ENCODE measurements around the gene CCDC80. TPM values are rescaled to one million over a fixed set of nuclear protein-coding genes. Genes with fewer than 3 reads are reported as not detected.

Gene CCDC80
- total RNA-seq, 2 experiments from 2014 or later = 0.59 to 0.63 TPM

- BruUV-seq (replicated peaks) = no TSS peak
- Histone ChIP-seq H3K79me2 (ENCODE audit: insufficient read depth, low read depth, low read length) (no peaks in the 10 kb centered on the region), H3K27ac (ENCODE audit: low read depth, low read length, poor library complexity, severe bottlenecking) (no peak overlapping the region), H3K9me3 (ENCODE audit: low read length) (no peaks in the 10 kb centered on the region), H3K4me1 (ENCODE audit: insufficient read depth, low read length, poor library complexity, severe bottlenecking) (peaks cover 5% of the 10 kb centered on the region), H3K4me2 (ENCODE audit: low read length) (peak overlapping the region; percentile 11; the same call in 1 of the 2 replicates), H2AFZ (ENCODE audit: low read length) (no peak overlapping the region), H4K20me1 (ENCODE audit: insufficient read depth, low read length) (no peaks in the 10 kb centered on the region), H3K4me3 (ENCODE audit: low read depth, low read length, poor library complexity, severe bottlenecking) (no peak overlapping the region), H3K9me2 (ENCODE audit: insufficient read depth, low read length) (no peaks in the 10 kb centered on the region), H3K36me3 (ENCODE audit: insufficient read depth, low read length) (no peaks in the 10 kb centered on the region)
- intact Hi-C loops (cut with micrococcal nuclease; ENCODE audit: unreplicated experiment) = no loop called here
- ChIA-PET CTCF (ENCODE audit: unreplicated experiment) (no interaction called here), POLR2A (interaction anchor here (0.7 to 1.6 kb wide), 5 partner anchors 8 to 69 kb away, joined by 4 to 6 read pairs (median 4); no protein-coding TSS in a partner anchor)
- DNase-seq (ENCODE audit: low spot score) = peak; percentile 19
- TF ChIP-seq EZH2phosphoT487 (IDR thresholded peaks at IDR 0.05; ENCODE audit: borderline replicate concordance, low read depth, low read length) (no peak), CTCF (conservative IDR thresholded peaks at IDR 0.05; ENCODE audit: low read length) (no peak)
Observed at GRCh38 chr3:112634786-112635541, 6.0 kb downstream of the CCDC80 start.

- intact Hi-C loops (cut with micrococcal nuclease; ENCODE audit: unreplicated experiment) = no loop called here
- Histone ChIP-seq H3K4me3 (ENCODE audit: low read depth, low read length, poor library complexity, severe bottlenecking) (no peak overlapping the region), H3K4me1 (ENCODE audit: insufficient read depth, low read length, poor library complexity, severe bottlenecking) (peaks cover 5% of the 10 kb centered on the region), H3K36me3 (ENCODE audit: insufficient read depth, low read length) (no peaks in the 10 kb centered on the region), H3K4me2 (ENCODE audit: low read length) (no peak overlapping the region), H4K20me1 (ENCODE audit: insufficient read depth, low read length) (no peaks in the 10 kb centered on the region), H2AFZ (ENCODE audit: low read length) (no peak overlapping the region), H3K27ac (ENCODE audit: low read depth, low read length, poor library complexity, severe bottlenecking) (no peak overlapping the region), H3K9me3 (ENCODE audit: low read length) (no peaks in the 10 kb centered on the region), H3K79me2 (ENCODE audit: insufficient read depth, low read depth, low read length) (no peaks in the 10 kb centered on the region), H3K9me2 (ENCODE audit: insufficient read depth, low read length) (no peaks in the 10 kb centered on the region)
- no peak for DNase-seq (ENCODE audit: low spot score)
- BruUV-seq (replicated peaks) = no TSS peak
- ChIA-PET POLR2A (interaction anchor here (0.7 to 1.6 kb wide), 3 partner anchors 10 to 1522 kb away, joined by 3 to 4 read pairs (median 4); no protein-coding TSS in a partner anchor), CTCF (ENCODE audit: unreplicated experiment) (no interaction called here)
- TF ChIP-seq CTCF (conservative IDR thresholded peaks at IDR 0.05; ENCODE audit: low read length) = no peak
- no peak for TF ChIP-seq EZH2phosphoT487 (IDR thresholded peaks at IDR 0.05; ENCODE audit: borderline replicate concordance, low read depth, low read length)
Observed at GRCh38 chr3:112633757-112634156, 7.2 kb downstream of the CCDC80 start.

DNA sequence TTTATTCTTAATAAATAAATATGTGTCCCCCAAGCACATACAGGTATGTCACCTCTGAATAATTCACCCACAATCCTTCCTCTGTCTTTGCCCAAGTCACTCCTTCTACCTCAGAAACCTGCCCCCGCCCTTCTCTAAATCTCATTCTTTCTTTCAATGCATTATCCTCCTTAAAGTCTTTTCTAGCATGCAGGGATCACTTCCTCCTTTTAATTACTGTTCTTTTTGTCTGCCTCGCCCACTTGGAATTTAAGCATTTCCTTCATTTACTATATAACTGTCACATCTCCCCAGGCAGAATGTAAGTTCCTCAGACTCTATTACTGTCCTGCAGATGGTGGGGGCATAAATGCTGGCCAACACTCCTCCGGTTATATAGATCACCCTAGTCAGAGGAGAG is 7.8 kb downstream of the CCDC80 start:
- H3K4me3 ChIP-seq (ENCODE audit: low read depth, low read length, poor library complexity, severe bottlenecking) = no peak overlapping the region
- no peak for TF ChIP-seq CTCF (conservative IDR thresholded peaks at IDR 0.05; ENCODE audit: low read length)
- TF ChIP-seq EZH2phosphoT487 (IDR thresholded peaks at IDR 0.05; ENCODE audit: borderline replicate concordance, low read depth, low read length) = no peak
- H2AFZ ChIP-seq (ENCODE audit: low read length) = no peak overlapping the region
- H3K27ac ChIP-seq (ENCODE audit: low read depth, low read length, poor library complexity, severe bottlenecking) = no peak overlapping the region
- H3K9me2 ChIP-seq (ENCODE audit: insufficient read depth, low read length) = no peaks in the 10 kb centered on the region
- no peak for DNase-seq (ENCODE audit: low spot score)
- intact Hi-C loops (cut with micrococcal nuclease; ENCODE audit: unreplicated experiment) = no loop called here
- H3K4me1 ChIP-seq (ENCODE audit: insufficient read depth, low read length, poor library complexity, severe bottlenecking) = peaks cover 5% of the 10 kb centered on the region
- ChIA-PET POLR2A (no interaction called here), CTCF (ENCODE audit: unreplicated experiment) (no interaction called here)
- no peaks in the 10 kb centered on the region for H3K9me3 ChIP-seq (ENCODE audit: low read length)
- no peak overlapping the region for H3K4me2 ChIP-seq (ENCODE audit: low read length)
- BruUV-seq (replicated peaks) = no TSS peak
- no peaks in the 10 kb centered on the region for H3K36me3 ChIP-seq (ENCODE audit: insufficient read depth, low read length)
- no peaks in the 10 kb centered on the region for H3K79me2 ChIP-seq (ENCODE audit: insufficient read depth, low read depth, low read length)
- no peaks in the 10 kb centered on the region for H4K20me1 ChIP-seq (ENCODE audit: insufficient read depth, low read length)

Data from OCI-LY7 (cell line).